H9 (cell line): Measurements from ENCODE around the gene VPS35L. TPM values are rescaled to one million over a fixed set of nuclear protein-coding genes. Genes with fewer than 3 reads are reported as not detected.

ENCODE experiments used
- DNase-seq: peaks from one replicate; pipeline ENCODE4 v3.0.0-alpha.2; 2017
- H2AFZ ChIP-seq: one replicate; pipeline ENCODE4 v1.6.1; 2013; ENCODE audit warnings: mild to moderate bottlenecking, low read length, control low read depth, moderate library complexity
- H2AK5ac ChIP-seq: 2 replicates; pipeline ENCODE4 v1.6.1; 2013; ENCODE audit warnings: low read length, control low read depth, mixed read lengths; ENCODE audit not compliant: insufficient read length
- H2BK120ac ChIP-seq: one replicate; pipeline ENCODE4 v1.6.1; 2013; ENCODE audit warnings: low read depth, mild to moderate bottlenecking, low read length, control low read depth, inconsistent platforms; ENCODE audit not compliant: poor library complexity, severe bottlenecking
- H2BK12ac ChIP-seq: 2 replicates; pipeline ENCODE4 v1.6.1; 2013; ENCODE audit warnings: low read length, control low read depth, mixed read lengths, low read depth; ENCODE audit not compliant: insufficient read length
- H2BK15ac ChIP-seq: 2 replicates; pipeline ENCODE4 v1.6.1; 2013; ENCODE audit warnings: low read depth, low read length, control low read depth
- H2BK20ac ChIP-seq: one replicate; pipeline ENCODE4 v1.6.1; 2013; ENCODE audit warnings: low read depth, mild to moderate bottlenecking, low read length, control low read depth, inconsistent platforms; ENCODE audit not compliant: poor library complexity, severe bottlenecking
- H2BK5ac ChIP-seq: 2 replicates; pipeline ENCODE4 v1.6.1; 2013; ENCODE audit warnings: low read length, control low read depth, mixed read lengths; ENCODE audit not compliant: insufficient read length
- H3K14ac ChIP-seq: 2 replicates; pipeline ENCODE4 v1.6.1; 2013; ENCODE audit warnings: low read length, control low read depth; ENCODE audit not compliant: insufficient read depth
- H3K18ac ChIP-seq: 2 replicates; pipeline ENCODE4 v1.6.1; 2013; ENCODE audit warnings: low read depth, mild to moderate bottlenecking, mixed read lengths, low read length, control low read depth; ENCODE audit not compliant: insufficient read length
- H3K23ac ChIP-seq: 2 replicates; pipeline ENCODE4 v1.6.1; 2013; ENCODE audit warnings: low read length, control low read depth, mixed read lengths, low read depth; ENCODE audit not compliant: insufficient read length
- H3K23me2 ChIP-seq: 2 replicates; pipeline ENCODE4 v1.6.1; 2013; ENCODE audit warnings: low read depth, mild to moderate bottlenecking, mixed read lengths, low read length, control low read depth; ENCODE audit not compliant: insufficient read length, poor library complexity, severe bottlenecking
- H3K27ac ChIP-seq: 2 replicates; pipeline ENCODE4 v1.5.1; 2013; ENCODE audit warnings: low read length, control low read depth, mixed read lengths, low read depth; ENCODE audit not compliant: insufficient read length
- H3K27me3 ChIP-seq: 2 replicates; pipeline ENCODE4 v1.6.1; 2013; ENCODE audit warnings: low read length, control low read depth, inconsistent platforms; ENCODE audit not compliant: insufficient read depth
- H3K4ac ChIP-seq: 2 replicates; pipeline ENCODE4 v1.6.1; 2013; ENCODE audit warnings: low read depth, mild to moderate bottlenecking, control low read depth, inconsistent platforms, low read length, moderate library complexity
- H3K4me1 ChIP-seq: 2 replicates; pipeline ENCODE4 v1.6.1; 2013; ENCODE audit warnings: low read length, control low read depth, inconsistent platforms; ENCODE audit not compliant: insufficient read depth
- H3K4me2 ChIP-seq: 2 replicates; pipeline ENCODE4 v1.6.1; 2013; ENCODE audit warnings: low read length, control low read depth, mixed read lengths; ENCODE audit not compliant: insufficient read length, insufficient read depth
- H3K56ac ChIP-seq: 2 replicates; pipeline ENCODE4 v1.6.1; 2013; ENCODE audit warnings: low read depth, mild to moderate bottlenecking, mixed read lengths, low read length, control low read depth; ENCODE audit not compliant: insufficient read length
- H3K79me1 ChIP-seq: 2 replicates; pipeline ENCODE4 v1.6.1; 2013; ENCODE audit warnings: low read depth, mild to moderate bottlenecking, moderate library complexity, low read length, control low read depth, inconsistent platforms; ENCODE audit not compliant: insufficient read depth, poor library complexity, severe bottlenecking
- H3K79me2 ChIP-seq: 2 replicates; pipeline ENCODE4 v1.6.1; 2013; ENCODE audit warnings: low read length, control low read depth, inconsistent platforms; ENCODE audit not compliant: insufficient read depth
- H3K9ac ChIP-seq: 2 replicates; pipeline ENCODE4 v1.6.1; 2013; ENCODE audit warnings: low read length, control low read depth, mixed read lengths; ENCODE audit not compliant: insufficient read length; ENCODE audit errors: extremely low read depth
- H3K9me3 ChIP-seq: one replicate; pipeline ENCODE4 v1.6.1; 2013; ENCODE audit warnings: low read depth, low read length, inconsistent platforms; ENCODE audit not compliant: control insufficient read depth
- H3T11ph ChIP-seq: one replicate; pipeline ENCODE4 v1.6.1; 2013; ENCODE audit warnings: mild to moderate bottlenecking, low read length, control low read depth, inconsistent platforms
- H4K20me1 ChIP-seq: one replicate; pipeline ENCODE4 v1.6.1; 2013; ENCODE audit not compliant: control insufficient read depth, insufficient read length, insufficient read depth
- H4K5ac ChIP-seq: 2 replicates; pipeline ENCODE4 v1.6.1; 2013; ENCODE audit warnings: low read depth, mild to moderate bottlenecking, mixed read lengths, low read length, control low read depth; ENCODE audit not compliant: insufficient read length
- H4K8ac ChIP-seq: replicated peaks from 2 replicates; pipeline ENCODE4 v1.6.1; 2013; ENCODE audit warnings: low read length, control low read depth, mixed read lengths, low read depth; ENCODE audit not compliant: insufficient read length
- H4K91ac ChIP-seq: 2 replicates; pipeline ENCODE4 v1.6.1; 2013; ENCODE audit warnings: low read depth, mild to moderate bottlenecking, moderate library complexity, mixed read lengths, low read length, control low read depth; ENCODE audit not compliant: insufficient read length
- H3K27ac Mint-ChIP-seq, 3 experiments: 2 replicates in 2 of 3; 3 replicates in 1 of 3; pipeline ENCODE4 v1.8.0; 2020 to 2021; ENCODE audit warnings: mixed read lengths in 3 of 3, mild to moderate bottlenecking in 1 of 3, moderate library complexity in 1 of 3
- H3K27me3 Mint-ChIP-seq: 2 replicates; pipeline ENCODE4 v1.8.0; 2021; ENCODE audit warnings: low read depth, mild to moderate bottlenecking, moderate library complexity, mixed read lengths
- H3K36me3 Mint-ChIP-seq, 3 experiments: 2 replicates in 2 of 3; 3 replicates in 1 of 3; pipeline ENCODE4 v1.8.0; 2020 to 2021; ENCODE audit warnings: low read depth in 3 of 3, mixed read lengths in 3 of 3; ENCODE audit not compliant: insufficient read depth in 1 of 3
- H3K4me1 Mint-ChIP-seq, 2 experiments: 2 replicates each; pipeline ENCODE4 v1.8.0; 2020; ENCODE audit warnings: mixed read lengths in 2 of 2
- H3K4me3 Mint-ChIP-seq, 2 experiments: 2 replicates in 1 of 2; 3 replicates in 1 of 2; pipeline ENCODE4 v1.8.0; 2020 to 2021; ENCODE audit warnings: mild to moderate bottlenecking in 2 of 2, mixed read lengths in 2 of 2, moderate library complexity in 1 of 2
- H3K9me3 Mint-ChIP-seq, 2 experiments: 2 replicates in 1 of 2; 3 replicates in 1 of 2; pipeline ENCODE4 v1.8.0; 2020; ENCODE audit warnings: mild to moderate bottlenecking in 2 of 2, mixed read lengths in 2 of 2, moderate library complexity in 1 of 2
- CTCF ChIP-seq: fragments of 200-600 bp; sonication (generic); conservative IDR thresholded peaks from 3 replicates; pipeline ENCODE4 v1.8.0; 2021; ENCODE audit warnings: antibody characterized with exemption, mild to moderate bottlenecking
- WGBS: extraction: QIAGEN DNeasy Blood & Tissue Kit; methylation state at CpG from one replicate; pipeline ENCODE4 v1.1.7; 2013; ENCODE audit warnings: missing lambda C conversion rate, low lambda C conversion rate, mixed read lengths; ENCODE audit not compliant: insufficient read length; ENCODE audit errors: extremely low coverage; 5-methylcytosine and 5-hydroxymethylcytosine counted together
- total RNA-seq: library from RNA; stranded (reverse); gene quantifications from 2 replicates; pipeline ENCODE4 v1.2.1, GENCODE V29; 2021

VPS35L gene
- total RNA-seq, 1 experiment from 2014 or later = 58.4 TPM

- Histone ChIP-seq H3K27ac (no peak overlapping the region), H4K8ac (no peak overlapping the region), H3K23ac (no peak overlapping the region), H3K79me1 (no peaks in the 10 kb centered on the region), H4K5ac (no peak overlapping the region), H2BK120ac (no peak overlapping the region), H3K14ac (no peak overlapping the region), H3K79me2 (no peaks in the 10 kb centered on the region), H3K56ac (no peak overlapping the region), H4K20me1 (no peaks in the 10 kb centered on the region), H3K9ac (no peak overlapping the region), H2BK12ac (no peak overlapping the region), H3K4me1 (no peaks in the 10 kb centered on the region), H3K4ac (no peak overlapping the region), H2BK15ac (no peak overlapping the region), H3K23me2 (no peaks in the 10 kb centered on the region), H2AK5ac (no peak overlapping the region), H2AFZ (no peak overlapping the region), H3K18ac (no peak overlapping the region), H3T11ph (no peak overlapping the region), H2BK20ac (no peak overlapping the region), H3K27me3 (no peaks in the 10 kb centered on the region), H2BK5ac (no peak overlapping the region), H4K91ac (no peak overlapping the region), H3K9me3 (no peaks in the 10 kb centered on the region), H3K4me2 (no peak overlapping the region)
- H3K4me3 Mint-ChIP-seq = no peak overlapping the region
- no CpG with 5 or more reads among the region's 1 CpG for WGBS
- H3K27me3 Mint-ChIP-seq = no peaks in the 10 kb centered on the region
- no peaks in the 10 kb centered on the region for H3K9me3 Mint-ChIP-seq
- peaks cover 0 to 4% (median 1%) of the 10 kb centered on the region in 3 experiments; a peak in 2 of 7 replicates for H3K36me3 Mint-ChIP-seq
- no peak for TF ChIP-seq CTCF
- no peak overlapping the region for H3K27ac Mint-ChIP-seq
- no peak for DNase-seq
- peaks cover 8 to 13% of the 10 kb centered on the region in 2 experiments for H3K4me1 Mint-ChIP-seq
Measured at GRCh38 chr16:19741354-19741753, 185.9 kb downstream of the VPS35L start.
